ENCODE measurements around the gene CPNE5.

DNA sequence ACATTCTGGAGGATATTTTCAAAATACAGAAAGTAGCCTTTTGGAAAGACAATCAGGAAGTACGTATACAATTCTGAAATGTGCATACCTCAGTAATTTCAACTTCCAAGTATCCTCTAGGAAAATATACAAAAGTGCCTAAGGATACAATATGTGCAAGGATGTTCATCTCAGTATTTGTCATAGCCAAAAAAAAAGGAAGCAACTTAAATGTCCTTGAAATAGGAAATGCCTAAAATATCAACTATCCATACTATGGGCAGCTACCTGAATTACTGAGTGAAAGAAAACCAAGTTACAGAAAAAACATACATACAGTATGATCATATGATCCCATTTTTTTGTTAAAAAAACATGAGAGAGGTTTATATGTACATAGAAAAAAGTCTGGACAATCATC, 33.9 kb upstream of the CPNE5 start:
- TF ChIP-seq POLR2A (IDR thresholded peaks at IDR 0.05), result no peak
- TF ChIP-seq, protein P1, sequence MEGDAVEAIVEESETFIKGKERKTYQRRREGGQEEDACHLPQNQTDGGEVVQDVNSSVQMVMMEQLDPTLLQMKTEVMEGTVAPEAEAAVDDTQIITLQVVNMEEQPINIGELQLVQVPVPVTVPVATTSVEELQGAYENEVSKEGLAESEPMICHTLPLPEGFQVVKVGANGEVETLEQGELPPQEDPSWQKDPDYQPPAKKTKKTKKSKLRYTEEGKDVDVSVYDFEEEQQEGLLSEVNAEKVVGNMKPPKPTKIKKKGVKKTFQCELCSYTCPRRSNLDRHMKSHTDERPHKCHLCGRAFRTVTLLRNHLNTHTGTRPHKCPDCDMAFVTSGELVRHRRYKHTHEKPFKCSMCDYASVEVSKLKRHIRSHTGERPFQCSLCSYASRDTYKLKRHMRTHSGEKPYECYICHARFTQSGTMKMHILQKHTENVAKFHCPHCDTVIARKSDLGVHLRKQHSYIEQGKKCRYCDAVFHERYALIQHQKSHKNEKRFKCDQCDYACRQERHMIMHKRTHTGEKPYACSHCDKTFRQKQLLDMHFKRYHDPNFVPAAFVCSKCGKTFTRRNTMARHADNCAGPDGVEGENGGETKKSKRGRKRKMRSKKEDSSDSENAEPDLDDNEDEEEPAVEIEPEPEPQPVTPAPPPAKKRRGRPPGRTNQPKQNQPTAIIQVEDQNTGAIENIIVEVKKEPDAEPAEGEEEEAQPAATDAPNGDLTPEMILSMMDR (IDR thresholded peaks at IDR 0.05), result no peak
